ENCODE measurements around the gene VAV2. TPM values are rescaled to one million over a fixed set of nuclear protein-coding genes. Genes with fewer than 3 reads are reported as not detected.

The VAV2 gene
- polyA plus RNA-seq, 3 donors from 2014 or later, result 0.12 to 0.28 TPM; not detected in 1

GRCh38 chr9:133842174-133842573, 149.9 kb downstream of the VAV2 start:
- H3K4me3 Mint-ChIP-seq, result no peak overlapping the region
- peaks cover 0 to 2% of the 10 kb centered on the region in 2 donors for H3K4me1 Mint-ChIP-seq
- no peaks in the 10 kb centered on the region for H3K36me3 Mint-ChIP-seq
- H3K9me3 Mint-ChIP-seq, result no peaks in the 10 kb centered on the region
- DNase-seq, result no peak
- peaks cover 1 to 4% (median 2%) of the 10 kb centered on the region in 3 donors for H3K27me3 Mint-ChIP-seq (ENCODE audit: low read depth in 3 of 3)
- no peak overlapping the region for H3K27ac Mint-ChIP-seq

- H3K4me1 Mint-ChIP-seq, result peaks cover 0 to 2% of the 10 kb centered on the region in 2 donors
- no peak overlapping the region for H3K27ac Mint-ChIP-seq
- H3K27me3 Mint-ChIP-seq (ENCODE audit: low read depth in 3 of 3), result peaks cover 1 to 4% (median 2%) of the 10 kb centered on the region in 3 donors
- no peak overlapping the region for H3K4me3 Mint-ChIP-seq
- DNase-seq, result no peak
- H3K36me3 Mint-ChIP-seq, result no peaks in the 10 kb centered on the region
- no peaks in the 10 kb centered on the region for H3K9me3 Mint-ChIP-seq
These were observed 150.8 kb downstream of the VAV2 start for GRCh38 chr9:133841167-133841812.

GRCh38 chr9:133839822-133840329, 152.2 kb downstream of the VAV2 start:
- no peak for DNase-seq
- H3K27me3 Mint-ChIP-seq (ENCODE audit: low read depth in 3 of 3), result peaks cover 1 to 5% (median 2%) of the 10 kb centered on the region in 3 donors
- H3K36me3 Mint-ChIP-seq, result no peaks in the 10 kb centered on the region
- no peak overlapping the region for H3K27ac Mint-ChIP-seq
- H3K9me3 Mint-ChIP-seq, result no peaks in the 10 kb centered on the region
- H3K4me3 Mint-ChIP-seq, result no peak overlapping the region
- H3K4me1 Mint-ChIP-seq, result no peaks in the 10 kb centered on the region

- H3K9me3 Mint-ChIP-seq, result no peaks in the 10 kb centered on the region
- H3K36me3 Mint-ChIP-seq, result no peaks in the 10 kb centered on the region
- H3K27me3 Mint-ChIP-seq (ENCODE audit: low read depth in 3 of 3), result peaks cover 1 to 5% (median 2%) of the 10 kb centered on the region in 3 donors
- H3K4me3 Mint-ChIP-seq, result no peak overlapping the region
- no peaks in the 10 kb centered on the region for H3K4me1 Mint-ChIP-seq
- no peak for DNase-seq
- H3K27ac Mint-ChIP-seq, result no peak overlapping the region
These were observed 153.1 kb downstream of the VAV2 start for GRCh38 chr9:133838859-133839507.

- Mint-ChIP-seq H3K9me3 (no peaks in the 10 kb centered on the region), H3K27ac (no peak overlapping the region), H3K4me1 (no peaks in the 10 kb centered on the region), H3K36me3 (no peaks in the 10 kb centered on the region), H3K27me3 (ENCODE audit: low read depth in 3 of 3) (peaks cover 1 to 2% (median 1%) of the 10 kb centered on the region in 3 donors), H3K4me3 (no peak overlapping the region)
- DNase-seq, result no peak
These were observed 154.2 kb downstream of the VAV2 start for GRCh38 chr9:133837627-133838597.

GRCh38 chr9:133836818-133837217, 155.3 kb downstream of the VAV2 start:
- H3K4me3 Mint-ChIP-seq, result no peak overlapping the region
- DNase-seq, result no peak
- H3K4me1 Mint-ChIP-seq, result no peaks in the 10 kb centered on the region
- H3K27ac Mint-ChIP-seq, result no peak overlapping the region
- no peaks in the 10 kb centered on the region for H3K36me3 Mint-ChIP-seq
- no peaks in the 10 kb centered on the region for H3K9me3 Mint-ChIP-seq
- H3K27me3 Mint-ChIP-seq (ENCODE audit: low read depth in 3 of 3), result peaks cover 1 to 2% (median 1%) of the 10 kb centered on the region in 3 donors

- Mint-ChIP-seq H3K9me3 (no peaks in the 10 kb centered on the region), H3K27me3 (ENCODE audit: low read depth in 3 of 3) (peaks cover 1 to 2% (median 1%) of the 10 kb centered on the region in 3 donors), H3K4me3 (no peak overlapping the region), H3K27ac (no peak overlapping the region), H3K4me1 (no peaks in the 10 kb centered on the region), H3K36me3 (no peaks in the 10 kb centered on the region)
- DNase-seq, result no peak
These were observed 155.9 kb downstream of the VAV2 start for GRCh38 chr9:133836001-133836758.

GRCh38 chr9:133835262-133835901, 156.7 kb downstream of the VAV2 start:
- H3K4me1 Mint-ChIP-seq, result no peaks in the 10 kb centered on the region
- no peaks in the 10 kb centered on the region for H3K36me3 Mint-ChIP-seq
- no peaks in the 10 kb centered on the region for H3K9me3 Mint-ChIP-seq
- peaks cover 1 to 2% (median 1%) of the 10 kb centered on the region in 3 donors for H3K27me3 Mint-ChIP-seq (ENCODE audit: low read depth in 3 of 3)
- H3K4me3 Mint-ChIP-seq, result no peak overlapping the region
- H3K27ac Mint-ChIP-seq, result no peak overlapping the region
- DNase-seq, result no peak

GRCh38 chr9:133834080-133834976, 157.8 kb downstream of the VAV2 start:
- H3K27ac Mint-ChIP-seq, result no peak overlapping the region

GRCh38 chr9:133833388-133834025, 158.6 kb downstream of the VAV2 start:
- Mint-ChIP-seq H3K36me3 (no peaks in the 10 kb centered on the region), H3K4me3 (no peak overlapping the region), H3K27me3 (ENCODE audit: low read depth in 3 of 3) (peaks cover 0 to 2% (median 1%) of the 10 kb centered on the region in 3 donors), H3K4me1 (no peaks in the 10 kb centered on the region), H3K9me3 (no peaks in the 10 kb centered on the region), H3K27ac (no peak overlapping the region)
- no peak for DNase-seq

More at GRCh38 chr9:133834080-133834976, 157.8 kb downstream of the VAV2 start:
- Mint-ChIP-seq H3K9me3 (no peaks in the 10 kb centered on the region), H3K4me3 (no peak overlapping the region), H3K27me3 (ENCODE audit: low read depth in 3 of 3) (peaks cover 1 to 2% (median 1%) of the 10 kb centered on the region in 3 donors), H3K36me3 (no peaks in the 10 kb centered on the region), H3K4me1 (no peaks in the 10 kb centered on the region)
- DNase-seq, result no peak

- Mint-ChIP-seq H3K9me3 (no peaks in the 10 kb centered on the region), H3K36me3 (no peaks in the 10 kb centered on the region), H3K4me3 (no peak overlapping the region), H3K27ac (no peak overlapping the region), H3K27me3 (ENCODE audit: low read depth in 3 of 3) (peaks cover 0 to 2% (median 1%) of the 10 kb centered on the region in 3 donors), H3K4me1 (no peaks in the 10 kb centered on the region)
- no peak for DNase-seq
These were observed 159.2 kb downstream of the VAV2 start for GRCh38 chr9:133832877-133833276.

GRCh38 chr9:133830711-133831110, 161.4 kb downstream of the VAV2 start:
- no peaks in the 10 kb centered on the region for H3K4me1 Mint-ChIP-seq
- no peaks in the 10 kb centered on the region for H3K9me3 Mint-ChIP-seq
- H3K27ac Mint-ChIP-seq, result no peak overlapping the region
- H3K27me3 Mint-ChIP-seq (ENCODE audit: low read depth in 3 of 3), result peaks cover 0 to 2% (median 0%) of the 10 kb centered on the region in 3 donors
- H3K36me3 Mint-ChIP-seq, result no peaks in the 10 kb centered on the region
- H3K4me3 Mint-ChIP-seq, result no peak overlapping the region
- no peak for DNase-seq
